GDM1 (cell line): ENCODE measurements around the gene ZFPM1.
A peak's percentile ranks its signal among the peaks of the same experiment; 100 is the strongest.
"Not testable (repeated sequence)": the region's sequence is repeated elsewhere in the genome, so short reads cannot be mapped to it uniquely, and the experiment has no call there.

Experiments used
- DNase-seq: peaks from one replicate; lab custom pipeline; 2025; lab: John Stamatoyannopoulos, UW

ZFPM1 gene

DNA sequence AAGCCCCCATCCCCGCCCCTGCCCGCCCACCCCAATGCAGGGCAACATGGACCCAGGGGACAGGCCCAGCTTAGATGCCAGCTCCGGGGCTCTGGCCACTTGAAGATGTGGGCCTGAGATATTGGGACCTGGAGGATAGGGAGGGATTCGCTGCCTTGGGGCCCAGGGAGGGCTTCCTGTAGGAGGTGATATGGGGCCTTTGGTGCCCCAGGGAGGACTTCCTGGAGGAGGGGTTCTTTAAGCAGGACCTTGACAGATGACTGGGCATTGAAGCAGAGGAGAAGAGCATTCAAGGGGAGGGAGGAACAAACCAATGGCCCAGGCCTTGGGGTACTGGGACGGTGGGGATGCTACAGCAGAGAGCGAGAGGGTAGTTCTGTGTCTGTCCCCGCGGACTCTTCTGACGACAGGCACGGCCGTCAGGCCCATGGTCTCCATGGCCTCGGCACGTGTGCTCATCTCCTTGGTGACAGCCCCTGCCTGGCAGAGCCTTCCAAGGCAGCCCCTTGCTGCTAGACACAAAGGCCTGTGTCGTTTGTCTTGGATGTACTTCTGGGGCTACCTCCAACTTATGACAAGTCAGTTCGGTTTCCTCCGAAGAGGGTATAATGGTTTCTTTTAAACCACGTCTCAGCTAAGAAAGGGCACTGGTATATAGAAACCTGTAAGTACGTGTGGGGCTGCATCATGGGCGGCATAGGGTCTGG, 61.6 kb downstream of the ZFPM1 start:
- no peak for DNase-seq

DNA sequence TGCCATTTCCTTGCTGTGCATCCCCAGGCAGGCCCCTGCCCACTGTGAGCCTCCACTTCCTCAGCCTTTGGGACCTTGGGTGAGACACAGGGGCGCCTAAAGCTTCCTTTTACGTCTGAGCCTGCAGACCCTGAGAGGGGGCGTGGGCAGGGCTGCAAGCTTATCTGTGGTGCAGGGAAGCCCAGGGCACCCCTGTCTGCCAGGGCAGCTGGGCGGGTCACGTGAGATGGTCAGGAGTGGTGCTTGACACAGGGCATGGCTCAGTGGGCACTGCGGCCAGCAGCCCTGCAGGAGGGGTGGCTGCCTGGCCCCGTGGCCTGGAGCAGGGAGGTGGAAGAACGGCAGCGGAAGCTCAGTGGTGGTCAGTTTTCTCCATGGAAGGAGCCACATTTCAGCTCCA, 62.3 kb downstream of the ZFPM1 start:
- no peak for DNase-seq

- no peak for DNase-seq
Measured at GRCh38 chr16:88515925-88516594, 63.0 kb downstream of the ZFPM1 start.

- no peak for DNase-seq
Measured at GRCh38 chr16:88516601-88517061, 63.6 kb downstream of the ZFPM1 start.

DNA sequence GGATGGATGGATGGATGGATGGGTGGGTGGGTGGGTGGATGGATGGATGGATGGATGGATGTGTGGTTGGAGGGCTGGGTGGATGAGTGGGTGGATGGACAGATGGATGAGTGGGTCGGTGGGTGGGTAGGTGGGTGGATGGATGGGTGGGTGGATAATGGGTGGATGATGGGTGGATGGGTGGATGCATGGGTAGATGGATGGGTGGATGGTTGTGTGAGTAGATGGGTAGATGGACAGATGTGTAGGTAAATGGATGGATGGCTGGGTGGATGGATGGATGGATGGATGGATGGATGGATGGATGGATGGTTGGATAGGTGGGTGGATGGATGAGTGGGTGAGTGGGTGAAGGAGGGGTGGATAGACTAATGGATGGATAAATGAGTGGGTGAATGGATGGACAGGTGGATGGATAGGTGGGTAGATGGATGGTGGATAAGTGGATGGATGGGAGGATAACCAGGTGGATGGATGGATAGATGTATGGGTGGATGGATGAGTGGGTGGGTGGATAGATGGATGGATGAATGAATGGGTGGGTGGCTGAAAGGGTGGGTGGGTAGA, 64.2 kb downstream of the ZFPM1 start:
- not testable (repeated sequence) for DNase-seq

- DNase-seq = not testable (repeated sequence)
Measured at GRCh38 chr16:88518411-88519111, 65.5 kb downstream of the ZFPM1 start.

- no peak for DNase-seq
Measured at GRCh38 chr16:88519240-88519639, 66.2 kb downstream of the ZFPM1 start.

DNA sequence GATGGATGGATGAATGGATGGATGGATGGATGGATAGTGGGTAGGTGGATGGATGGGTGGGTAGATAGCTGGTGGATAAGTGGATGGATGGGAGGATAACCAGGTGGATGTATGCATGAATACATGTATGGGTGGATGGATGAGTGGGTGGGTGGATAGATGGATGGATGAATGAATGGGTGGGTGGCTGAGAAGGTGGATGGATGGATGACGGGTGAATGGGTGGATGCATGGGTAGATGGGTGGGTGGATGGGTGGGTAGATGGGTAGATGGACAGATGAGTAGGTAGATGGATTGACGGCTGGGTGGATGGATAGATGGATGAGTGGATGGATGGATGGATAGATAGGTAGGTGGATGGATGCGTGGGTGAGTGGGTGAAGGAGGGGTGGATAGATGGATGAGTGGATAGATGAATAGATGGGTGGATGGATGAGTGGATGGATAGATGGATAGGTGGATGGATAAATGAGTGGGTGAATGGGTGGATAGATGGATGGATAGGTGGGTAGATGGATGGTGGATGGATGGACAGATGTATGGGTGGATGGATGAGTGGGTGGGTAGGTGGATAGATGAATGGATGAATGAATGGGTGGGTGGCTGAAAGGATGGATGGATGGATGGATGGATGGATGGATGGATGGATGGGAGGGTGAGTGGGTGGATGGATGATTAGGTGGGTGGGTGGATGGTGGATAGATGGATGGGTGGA, 67.0 kb downstream of the ZFPM1 start:
- DNase-seq = no peak

DNA sequence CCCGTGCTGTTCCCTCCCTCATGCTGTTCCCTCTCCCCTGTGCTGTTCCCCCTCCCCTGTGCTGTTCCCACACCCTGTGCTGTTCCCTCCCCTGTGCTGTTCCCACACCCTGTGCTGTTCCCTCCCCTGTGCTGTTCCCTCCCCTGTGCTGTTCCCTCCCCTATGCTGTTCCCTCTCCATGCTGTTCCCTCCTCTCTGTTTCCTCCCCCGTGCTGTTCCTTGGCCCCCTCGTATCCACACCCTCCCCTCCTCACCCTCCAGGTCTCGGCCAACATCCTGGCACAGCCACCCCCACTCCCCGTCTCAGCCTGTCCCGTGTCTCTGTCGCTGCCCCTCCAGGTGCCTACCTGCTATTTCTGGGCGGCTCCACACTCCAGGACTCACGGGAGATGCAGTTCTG, 68.6 kb downstream of the ZFPM1 start:
- DNase-seq = no peak

DNA sequence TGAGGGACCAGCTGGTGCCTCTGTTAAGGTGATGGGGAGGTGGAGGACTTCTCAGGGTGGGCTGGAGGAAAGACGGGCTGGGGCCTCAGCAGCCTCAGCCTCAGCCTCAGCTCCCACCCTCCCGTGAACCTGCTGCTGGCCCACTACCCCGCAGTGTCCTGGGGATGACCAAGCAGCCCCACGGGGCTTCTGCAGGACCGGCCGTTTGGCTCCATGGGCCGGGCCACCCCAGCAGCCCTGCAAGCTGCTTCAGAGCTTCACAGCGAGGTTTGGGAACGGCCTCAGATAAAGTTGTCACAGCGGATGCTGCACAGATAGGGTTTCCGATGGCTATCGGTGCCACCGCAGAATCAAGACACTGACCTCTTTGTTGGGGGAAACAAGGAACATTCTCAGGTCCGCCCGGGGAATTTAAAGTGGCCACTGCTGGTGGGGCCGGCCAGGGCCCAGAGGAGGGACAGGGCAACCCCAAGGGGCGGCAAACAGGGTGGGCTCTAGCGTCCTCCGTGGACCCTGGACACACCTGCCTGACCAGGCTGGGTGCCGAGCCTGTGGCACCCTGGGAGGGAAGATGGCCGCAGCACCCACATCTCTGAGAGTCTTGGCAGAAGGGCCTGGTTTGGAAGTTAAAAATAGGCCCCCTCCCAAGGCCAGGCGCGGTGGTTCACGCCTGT, 69.3 kb downstream of the ZFPM1 start:
- DNase-seq = no peak

DNA sequence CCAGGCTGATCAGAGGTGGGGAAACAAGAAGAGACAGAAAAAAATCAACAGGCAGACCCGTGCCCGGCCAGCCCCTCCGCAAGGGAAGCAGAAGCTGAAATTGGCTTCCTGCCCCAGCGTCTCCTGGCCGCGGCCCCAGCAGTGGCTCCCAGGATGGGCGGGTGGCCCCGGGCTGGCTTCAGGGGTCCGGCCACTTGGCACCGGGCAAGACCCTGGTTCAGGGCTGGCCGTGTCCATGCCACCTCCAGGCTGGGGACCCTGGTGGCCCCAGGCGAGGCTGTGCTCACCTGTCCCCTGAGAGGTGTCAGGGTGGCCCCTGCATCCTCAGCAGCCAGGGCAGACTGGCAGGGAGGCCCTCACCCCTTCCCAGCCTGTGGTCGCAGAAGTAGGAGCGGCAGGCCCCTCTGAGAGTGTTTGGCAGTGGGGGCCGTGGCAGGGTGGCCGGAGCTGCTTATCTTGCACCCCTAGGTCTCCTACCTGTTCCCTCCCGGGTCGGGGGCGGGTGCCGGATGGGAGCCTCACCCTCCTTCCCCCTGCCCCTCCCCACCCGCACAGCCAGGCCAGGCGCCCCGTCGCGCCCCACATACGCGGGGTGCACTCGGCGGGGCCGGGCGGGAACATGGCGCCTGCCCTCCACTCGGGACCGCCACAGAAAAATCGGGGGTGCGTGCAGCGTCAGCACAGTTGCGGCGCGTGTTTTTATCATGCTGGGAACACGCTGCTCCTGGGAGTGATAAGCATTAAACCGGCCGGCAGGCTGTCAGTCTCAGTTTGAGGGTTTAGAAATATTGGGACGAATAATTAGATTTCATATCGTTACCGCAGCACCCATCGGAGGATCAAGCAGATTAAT, 70.5 kb downstream of the ZFPM1 start:
- DNase-seq = no peak

- no peak for DNase-seq
Measured at GRCh38 chr16:88524274-88524972, 71.3 kb downstream of the ZFPM1 start.

DNA sequence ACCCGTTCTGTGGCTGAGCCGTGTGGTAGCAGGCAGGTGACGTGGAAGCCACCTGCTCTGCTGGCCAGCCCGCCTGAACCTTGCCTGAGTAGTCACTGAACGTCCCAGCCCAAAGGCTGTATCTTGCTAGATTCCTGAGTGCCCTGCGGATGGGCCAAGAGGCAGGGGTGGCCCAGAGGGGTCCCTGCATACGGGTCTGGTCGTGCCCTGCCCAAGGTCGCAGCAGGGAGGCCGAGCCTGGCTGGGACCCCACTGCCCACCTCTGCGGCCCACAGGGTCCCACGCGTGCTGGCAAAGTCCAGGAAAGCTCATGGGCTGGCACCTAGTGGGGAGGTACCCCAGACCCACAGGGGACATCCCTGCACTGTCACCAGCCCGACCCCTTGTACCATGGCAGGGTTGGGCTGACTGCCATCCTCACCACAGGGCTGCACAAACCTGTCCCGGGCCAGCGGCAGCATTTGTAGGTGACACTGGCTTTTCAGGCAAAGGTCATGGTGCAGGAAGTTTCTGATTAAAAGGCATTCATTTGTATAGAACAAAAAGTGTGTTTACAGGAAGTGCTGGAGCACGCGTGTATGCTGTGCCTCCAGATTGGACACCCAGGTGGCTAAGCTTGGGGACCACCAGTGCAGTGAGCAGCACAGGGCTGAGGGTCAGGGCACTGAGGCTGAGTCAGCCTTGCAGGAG, 72.0 kb downstream of the ZFPM1 start:
- no peak for DNase-seq

- DNase-seq = no peak
Measured at GRCh38 chr16:88525663-88525990, 72.5 kb downstream of the ZFPM1 start.

DNA sequence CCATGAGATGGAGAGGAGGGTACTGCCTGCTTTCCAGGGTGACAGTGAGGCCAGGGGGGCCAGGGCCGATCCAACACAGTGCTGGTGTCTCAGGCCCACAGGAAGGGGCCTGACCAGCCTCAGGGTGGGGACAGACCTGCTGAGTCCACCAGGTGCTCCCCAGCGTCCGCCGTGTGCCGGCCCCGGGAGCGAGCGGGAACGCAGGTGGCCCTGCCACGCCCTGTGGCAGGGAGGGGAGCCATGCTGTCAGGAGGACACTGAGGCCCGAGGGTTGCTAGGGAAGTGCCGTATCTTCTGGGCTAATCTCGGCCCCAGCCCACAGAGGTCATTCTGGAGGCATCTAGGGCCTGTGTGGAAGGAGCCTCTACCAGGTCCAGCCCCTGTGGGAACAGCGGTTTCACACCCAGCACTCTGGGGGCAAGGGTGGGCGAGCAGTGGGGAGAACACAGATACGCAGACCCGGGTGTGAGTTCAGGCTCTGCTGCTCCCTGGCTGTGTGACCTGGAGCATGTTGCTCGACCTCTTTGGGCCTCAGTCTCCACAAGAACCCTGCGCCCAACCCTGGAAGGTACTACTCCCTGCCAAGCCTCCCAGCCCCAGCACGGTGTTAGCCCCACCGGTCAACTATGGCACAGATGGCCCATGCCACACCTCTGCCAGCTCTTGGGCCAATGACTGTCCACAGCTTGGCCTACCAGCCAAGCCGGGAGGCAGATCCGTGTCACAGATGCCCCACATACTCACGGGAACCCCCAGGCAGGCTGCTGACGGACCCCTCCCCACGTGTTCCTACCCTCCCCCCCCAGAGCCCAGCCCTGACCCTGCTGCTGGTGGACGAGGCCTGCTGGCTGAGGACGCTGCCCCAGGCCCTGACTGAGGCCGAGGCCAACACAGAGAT, 73.2 kb downstream of the ZFPM1 start:
- no peak for DNase-seq

DNA sequence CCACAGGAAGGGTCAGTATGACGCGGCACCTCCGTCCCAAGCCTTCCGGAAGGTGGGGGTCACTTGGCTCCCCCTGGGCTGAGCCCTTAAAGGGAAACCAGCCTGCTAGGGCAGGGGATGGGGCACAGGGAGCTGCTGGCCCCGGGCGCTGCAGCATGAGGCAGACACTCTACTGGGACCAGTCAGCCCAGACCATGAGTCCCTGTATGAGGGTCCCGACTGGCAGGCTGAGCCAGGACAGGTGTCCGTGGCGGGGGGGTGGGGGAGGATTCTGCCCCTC, 73.8 kb downstream of the ZFPM1 start:
- no peak for DNase-seq

GRCh38 chr16:88527186-88527936, 74.3 kb downstream of the ZFPM1 start:
- peak; percentile 2 for DNase-seq
